Progenitor cell of endocrine pancreas (in vitro differentiated cells): ENCODE data around the gene TBCE. TPM values are rescaled to one million over a fixed set of nuclear protein-coding genes. Genes with fewer than 3 reads are reported as not detected.
A peak's percentile ranks its signal among the peaks of the same experiment; 100 is the strongest.

ENCODE experiments used
- DNase-seq: peaks from one replicate; pipeline ENCODE4 v3.0.0; 2021; ENCODE audit warnings: low spot score; ENCODE audit not compliant: unreplicated experiment
- H3K27ac Mint-ChIP-seq: 2 replicates; pipeline ENCODE4 v1.8.0; 2021; ENCODE audit warnings: mild to moderate bottlenecking, moderate library complexity, mixed read lengths
- H3K27me3 Mint-ChIP-seq: 2 replicates; pipeline ENCODE4 v1.8.0; 2021; ENCODE audit warnings: mixed read lengths
- H3K36me3 Mint-ChIP-seq: 2 replicates; pipeline ENCODE4 v1.8.0; 2022; ENCODE audit warnings: mixed read lengths; ENCODE audit not compliant: insufficient read depth
- H3K4me1 Mint-ChIP-seq: 2 replicates; pipeline ENCODE4 v1.8.0; 2021; ENCODE audit warnings: low read depth, mixed read lengths
- H3K4me3 Mint-ChIP-seq: 2 replicates; pipeline ENCODE4 v1.8.0; 2021; ENCODE audit warnings: low read depth, mild to moderate bottlenecking, moderate library complexity, mixed read lengths
- H3K9me3 Mint-ChIP-seq: 2 replicates; pipeline ENCODE4 v1.8.0; 2021; ENCODE audit warnings: low read depth, mixed read lengths
- long read RNA-seq: library from polyadenylated mRNA; unstranded; transcript quantifications from one replicate; pipeline ENCODE4 v2.0.0, GENCODE V29; 2020
- total RNA-seq: library from RNA; stranded (reverse); gene quantifications from 2 replicates; pipeline ENCODE4 v1.2.1, GENCODE V29; 2021
- TF ChIP-seq, protein P1 (sequence below): fragments of 200-600 bp; sonication (generic); IDR thresholded peaks from one replicate; pipeline ENCODE4 v1.5.0; 2021; ENCODE audit warnings: antibody characterized with exemption, mild to moderate bottlenecking; ENCODE audit not compliant: unreplicated experiment

Gene TBCE
- total RNA-seq = 37.5 and 40.7 TPM in 2 replicates
- long read RNA-seq, full-length matches to known transcripts = 119 of 139 reads
- long read RNA-seq, partial matches to known transcripts = 4 of 139 reads
- long read RNA-seq, other reads (novel, unspliced or antisense) = 16 of 139 reads

DNA sequence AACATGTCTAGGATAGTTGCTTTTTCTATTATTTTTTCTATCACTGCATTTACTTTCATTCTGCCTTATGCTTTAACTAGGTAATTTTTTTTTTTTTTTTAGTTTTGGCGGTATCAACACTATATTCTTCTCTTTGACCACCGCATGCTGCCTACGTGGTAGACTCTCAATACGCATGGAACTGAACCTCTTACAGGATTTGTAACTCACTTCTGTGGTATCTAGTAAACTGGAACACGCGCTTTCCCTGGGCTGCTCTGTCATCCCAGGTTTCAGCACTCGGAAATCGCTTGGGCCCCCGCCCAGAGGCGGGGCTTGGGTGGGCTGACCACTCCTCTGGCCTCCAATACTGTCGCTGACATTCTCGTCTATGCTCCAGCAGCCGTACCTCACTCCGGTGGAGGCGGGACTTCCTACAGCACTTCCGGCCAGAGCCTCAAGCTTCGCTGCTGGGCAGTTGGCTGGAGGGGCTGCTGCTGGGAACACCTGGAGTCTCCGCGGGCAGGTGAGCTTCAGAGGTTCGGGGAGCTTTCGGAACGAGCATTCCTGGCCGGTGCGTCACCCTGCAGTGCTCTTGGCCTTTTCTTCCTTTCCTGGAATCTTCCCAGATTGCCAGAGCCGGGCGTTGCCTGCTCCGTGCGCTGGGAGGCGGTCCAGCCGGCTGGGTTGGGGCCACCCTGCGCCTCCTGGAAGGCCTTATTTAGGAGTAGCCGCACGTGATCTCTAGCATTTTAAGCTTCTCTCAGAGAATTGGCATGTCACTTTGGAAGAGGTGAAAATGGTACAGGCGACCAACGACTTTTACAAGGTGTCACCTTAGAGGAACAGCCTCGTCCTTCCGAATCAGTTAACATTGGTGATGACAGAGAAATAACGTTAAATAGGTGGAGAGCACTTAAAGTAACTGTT is at the start of gene TBCE:
Gene TBCE, plus strand, starts transcription at position 428 of the 909 bp plus-strand sequence. CDS start 12,623 bp downstream, outside the sequence.
- no peaks in the 10 kb centered on the region for H3K27me3 Mint-ChIP-seq
- TF ChIP-seq, protein P1, sequence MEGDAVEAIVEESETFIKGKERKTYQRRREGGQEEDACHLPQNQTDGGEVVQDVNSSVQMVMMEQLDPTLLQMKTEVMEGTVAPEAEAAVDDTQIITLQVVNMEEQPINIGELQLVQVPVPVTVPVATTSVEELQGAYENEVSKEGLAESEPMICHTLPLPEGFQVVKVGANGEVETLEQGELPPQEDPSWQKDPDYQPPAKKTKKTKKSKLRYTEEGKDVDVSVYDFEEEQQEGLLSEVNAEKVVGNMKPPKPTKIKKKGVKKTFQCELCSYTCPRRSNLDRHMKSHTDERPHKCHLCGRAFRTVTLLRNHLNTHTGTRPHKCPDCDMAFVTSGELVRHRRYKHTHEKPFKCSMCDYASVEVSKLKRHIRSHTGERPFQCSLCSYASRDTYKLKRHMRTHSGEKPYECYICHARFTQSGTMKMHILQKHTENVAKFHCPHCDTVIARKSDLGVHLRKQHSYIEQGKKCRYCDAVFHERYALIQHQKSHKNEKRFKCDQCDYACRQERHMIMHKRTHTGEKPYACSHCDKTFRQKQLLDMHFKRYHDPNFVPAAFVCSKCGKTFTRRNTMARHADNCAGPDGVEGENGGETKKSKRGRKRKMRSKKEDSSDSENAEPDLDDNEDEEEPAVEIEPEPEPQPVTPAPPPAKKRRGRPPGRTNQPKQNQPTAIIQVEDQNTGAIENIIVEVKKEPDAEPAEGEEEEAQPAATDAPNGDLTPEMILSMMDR = peak; percentile 28
- H3K4me3 Mint-ChIP-seq = peak within 1 kb of the TSS; percentile 97
- no peaks in the 10 kb centered on the region for H3K9me3 Mint-ChIP-seq
- H3K36me3 Mint-ChIP-seq = peaks cover 3% of the 10 kb centered on the region
- DNase-seq = peak; percentile 88
- peaks cover 15% of the 10 kb centered on the region for H3K4me1 Mint-ChIP-seq
- peak within 1 kb of the TSS; percentile 100 for H3K27ac Mint-ChIP-seq

DNA sequence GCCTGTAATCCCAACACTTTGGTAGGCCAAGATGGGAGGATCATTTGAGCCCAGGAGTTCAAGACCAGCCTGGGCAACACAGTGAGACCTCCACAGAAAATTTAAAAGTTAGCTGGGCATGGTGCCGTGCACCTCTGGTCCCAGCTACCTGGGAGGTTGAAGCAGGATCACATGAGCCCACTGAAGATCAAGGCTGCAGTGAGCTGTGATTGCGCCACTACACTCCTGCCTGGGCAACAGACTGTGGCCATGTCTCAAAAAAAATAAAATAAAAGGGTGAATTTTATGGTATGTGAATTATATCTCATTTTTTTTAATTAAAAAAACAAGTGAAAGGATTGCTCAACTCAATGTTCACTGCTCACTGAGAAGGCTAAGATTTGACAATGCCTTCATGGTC is 48.0 kb upstream of the TBCE start:
- DNase-seq = no peak
- Mint-ChIP-seq H3K36me3 (peaks cover 14% of the 10 kb centered on the region), H3K4me3 (no peak overlapping the region), H3K4me1 (peaks cover 14% of the 10 kb centered on the region), H3K27me3 (no peaks in the 10 kb centered on the region), H3K9me3 (no peaks in the 10 kb centered on the region), H3K27ac (peak overlapping the region; percentile 57)
- TF ChIP-seq, protein P1 = no peak

GRCh38 chr1:235320521-235321179 is 46.6 kb upstream of the TBCE start:
- H3K4me1 Mint-ChIP-seq = peaks cover 21% of the 10 kb centered on the region
- no peak for DNase-seq
- TF ChIP-seq, protein P1 = no peak
- H3K27ac Mint-ChIP-seq = peak overlapping the region; percentile 90
- no peaks in the 10 kb centered on the region for H3K27me3 Mint-ChIP-seq
- peaks cover 16% of the 10 kb centered on the region for H3K36me3 Mint-ChIP-seq
- no peaks in the 10 kb centered on the region for H3K9me3 Mint-ChIP-seq
- no peak overlapping the region for H3K4me3 Mint-ChIP-seq

DNA sequence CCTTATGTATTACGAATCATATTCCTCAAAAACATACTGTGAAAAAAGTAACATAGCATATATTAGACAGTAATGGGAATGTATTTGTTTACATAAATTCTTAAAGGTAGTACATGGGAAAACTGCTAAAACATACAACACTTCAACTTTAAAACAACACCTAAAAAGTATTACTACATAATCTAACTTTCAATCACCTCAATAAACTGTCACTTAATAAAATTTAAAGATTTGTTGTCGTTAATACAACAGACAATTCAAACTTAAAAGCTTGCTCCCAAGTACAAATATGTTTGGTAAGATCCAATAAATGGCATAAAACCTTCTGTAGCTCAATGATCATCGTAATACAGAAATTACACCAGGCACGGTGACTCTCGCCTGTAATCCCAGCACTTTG is 42.9 kb upstream of the TBCE start:
- DNase-seq = no peak
- H3K27ac Mint-ChIP-seq = peak overlapping the region; percentile 56
- no peaks in the 10 kb centered on the region for H3K27me3 Mint-ChIP-seq
- H3K4me1 Mint-ChIP-seq = peaks cover 27% of the 10 kb centered on the region
- no peaks in the 10 kb centered on the region for H3K9me3 Mint-ChIP-seq
- H3K36me3 Mint-ChIP-seq = peaks cover 11% of the 10 kb centered on the region
- TF ChIP-seq, protein P1 = no peak
- H3K4me3 Mint-ChIP-seq = peak overlapping the region; percentile 37

DNA sequence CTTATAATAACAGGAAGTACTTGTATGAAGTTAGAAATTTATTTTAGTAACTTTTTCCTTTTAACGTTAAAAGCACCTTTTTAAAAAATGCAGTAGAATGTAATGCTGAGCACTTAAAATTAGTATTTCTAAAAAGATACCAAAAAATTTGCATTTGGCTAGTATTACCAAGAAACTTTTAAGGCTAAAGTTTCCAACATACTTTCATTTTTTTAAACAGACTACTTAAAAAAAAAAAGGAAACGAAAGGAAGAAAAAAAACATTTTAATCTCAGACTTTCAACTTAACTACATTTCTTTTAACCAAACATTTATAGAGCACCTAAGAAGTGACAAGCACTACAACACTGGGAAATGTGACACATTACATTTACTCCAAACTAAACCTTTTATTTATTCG is 42.1 kb upstream of the TBCE start:
- Mint-ChIP-seq H3K4me1 (peaks cover 27% of the 10 kb centered on the region), H3K9me3 (no peaks in the 10 kb centered on the region), H3K36me3 (peaks cover 10% of the 10 kb centered on the region), H3K27ac (no peak overlapping the region), H3K4me3 (peak overlapping the region; percentile 86), H3K27me3 (no peaks in the 10 kb centered on the region)
- DNase-seq = no peak
- TF ChIP-seq, protein P1 = no peak
